Renal pelvis (tissue), 4 donors: Measurements from ENCODE around the gene TSR1. TPM values are rescaled to one million over a fixed set of nuclear protein-coding genes. Genes with fewer than 3 reads are reported as not detected.

Experiments used
- DNase-seq: peaks from one replicate; pipeline ENCODE4 v3.0.0-alpha.2; 2013
- polyA plus RNA-seq, 3 donors: library from polyadenylated mRNA; unstranded; fragments of 120-200 nt; gene quantifications; one replicate each; pipeline ENCODE4 v1.2.1, GENCODE V29; 2013; ENCODE audit not compliant: insufficient read length in 3 of 3

TSR1 gene
- polyA plus RNA-seq, 3 donors: 36.0 to 43.9 (median 39.3) TPM

- DNase-seq: no peak
These were observed 35.2 kb upstream of the TSR1 start for GRCh38 chr17:2371183-2372130.

DNA sequence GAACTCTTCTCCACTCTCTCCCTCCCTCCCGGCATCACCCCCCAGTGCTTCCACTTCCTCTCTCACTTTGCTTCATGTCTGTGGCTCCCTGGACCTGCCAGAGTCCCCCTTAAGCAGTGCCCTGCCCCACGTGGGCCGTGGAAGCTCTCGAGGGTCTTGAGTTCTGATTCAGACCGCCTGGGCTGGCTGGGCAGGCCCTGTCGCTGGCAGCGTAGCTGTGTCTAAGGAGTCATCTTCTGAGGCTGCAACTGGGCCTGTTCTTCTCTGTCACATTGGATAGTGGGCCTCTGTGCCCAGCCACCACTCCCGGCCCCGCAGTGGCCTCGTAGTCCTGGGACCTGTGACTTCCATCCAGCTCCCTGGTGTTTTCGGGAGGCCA lies 33.9 kb upstream of the TSR1 start:
- no peak for DNase-seq

DNA sequence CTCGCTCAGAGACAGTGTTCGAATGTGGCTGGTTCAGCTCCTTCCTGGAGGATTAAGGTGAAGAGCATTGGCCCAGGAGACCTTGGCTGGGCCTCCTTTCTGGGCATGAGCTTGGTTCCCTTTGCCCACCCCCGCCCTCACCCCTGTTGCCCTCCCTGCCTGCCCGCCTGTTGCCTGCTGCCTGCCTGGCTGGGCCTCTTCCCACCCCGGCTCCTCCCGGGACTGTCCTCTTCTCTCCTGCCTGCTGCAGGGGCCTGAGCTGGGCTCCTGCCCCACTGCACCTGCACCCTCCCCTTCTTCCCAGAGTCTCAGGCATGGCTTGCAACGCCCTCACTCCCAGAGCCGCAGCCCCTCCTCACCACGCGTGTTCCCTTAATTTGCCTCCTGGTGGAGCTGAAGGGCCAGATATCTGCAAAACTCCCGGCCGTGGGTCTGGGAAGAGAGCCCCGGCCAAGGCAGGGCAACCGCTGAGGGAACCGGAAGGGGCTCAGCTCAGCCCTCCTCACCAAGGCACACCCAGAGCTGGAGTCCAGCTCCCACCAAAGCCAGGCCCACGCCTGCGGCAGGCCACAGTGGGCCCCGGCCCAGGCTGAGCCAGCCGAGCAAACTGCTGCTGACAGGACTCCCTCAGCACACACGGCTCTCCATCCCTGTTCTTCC lies 33.4 kb upstream of the TSR1 start:
- no peak for DNase-seq

DNA sequence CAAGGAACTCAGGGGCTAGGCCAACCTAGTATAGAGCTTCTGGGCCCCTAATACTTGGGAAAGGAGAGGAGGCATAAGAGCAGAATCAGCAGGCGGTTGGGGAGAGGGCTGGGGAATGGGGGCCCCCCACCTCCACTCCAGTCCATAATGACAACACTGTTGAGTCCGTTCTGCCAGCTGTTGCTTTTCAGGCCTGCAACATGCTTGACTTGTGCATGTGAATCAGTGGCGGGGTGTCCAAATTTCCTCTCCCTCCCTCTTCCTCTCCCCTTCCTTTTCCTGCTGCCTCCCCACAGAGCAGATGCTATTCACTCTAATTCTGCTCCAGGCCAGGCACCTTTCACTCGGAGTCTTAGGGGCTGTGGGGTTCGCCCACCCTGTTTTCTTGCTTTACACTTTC lies 32.8 kb upstream of the TSR1 start:
- no peak for DNase-seq

- no peak for DNase-seq
These were observed 32.1 kb upstream of the TSR1 start for GRCh38 chr17:2368359-2368758.

DNA sequence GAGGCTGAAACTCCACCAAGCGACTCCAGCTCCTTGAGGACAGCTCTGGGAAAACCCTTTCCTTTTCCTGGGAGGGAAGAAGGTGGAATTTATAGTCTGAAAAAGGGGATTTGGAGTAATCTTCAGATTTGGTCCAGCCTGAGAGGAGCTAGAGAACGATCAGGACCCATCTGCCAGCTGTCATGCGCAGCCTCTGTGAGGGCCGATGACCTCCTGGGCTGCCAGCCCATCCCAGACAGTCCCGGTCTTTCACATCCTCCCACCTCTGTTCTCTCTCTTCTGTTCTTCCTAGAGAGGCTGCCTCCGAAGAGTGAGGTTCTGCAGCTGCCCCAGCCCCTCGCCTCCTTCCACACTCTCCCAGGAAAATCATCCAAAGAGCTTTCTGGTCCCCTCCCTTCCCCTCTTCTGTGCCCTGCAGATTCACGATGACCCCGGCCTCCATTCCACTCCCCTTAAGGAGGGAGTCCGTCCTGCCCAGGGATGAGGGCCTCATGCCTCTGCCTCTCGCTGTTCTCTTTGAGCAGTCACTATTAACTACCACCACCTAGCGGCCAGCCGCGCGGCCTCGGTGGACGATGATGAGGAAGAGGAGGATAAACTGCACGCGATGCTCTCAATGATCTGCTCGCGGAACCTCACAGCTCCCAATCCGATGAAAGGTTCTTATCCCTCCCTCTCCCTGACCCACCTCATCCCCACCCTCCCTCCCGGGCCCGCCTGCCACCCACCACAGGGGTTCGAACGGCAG lies 30.7 kb upstream of the TSR1 start:
- no peak for DNase-seq

DNA sequence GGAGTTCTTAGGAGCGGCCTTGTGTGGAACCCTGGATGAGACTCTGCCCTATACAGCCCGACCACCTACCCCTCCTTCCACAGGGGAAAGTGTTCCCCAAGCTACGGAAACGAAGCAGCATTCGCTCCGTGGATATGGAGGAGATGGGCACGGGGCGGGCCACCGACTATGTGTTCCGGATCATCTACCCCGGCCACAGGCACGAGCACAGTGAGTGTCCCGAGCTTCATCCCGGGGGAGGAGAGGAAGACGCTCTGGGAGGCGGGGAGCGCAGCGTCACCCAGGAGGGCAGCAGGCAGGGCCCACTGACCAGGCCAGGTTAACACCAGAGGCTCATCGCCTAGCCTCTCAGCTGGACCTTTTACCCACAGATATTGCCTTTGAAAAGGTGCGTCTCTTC lies 28.9 kb upstream of the TSR1 start:
- DNase-seq: no peak

GRCh38 chr17:2364763-2365116 lies 28.5 kb upstream of the TSR1 start:
- DNase-seq: no peak

DNA sequence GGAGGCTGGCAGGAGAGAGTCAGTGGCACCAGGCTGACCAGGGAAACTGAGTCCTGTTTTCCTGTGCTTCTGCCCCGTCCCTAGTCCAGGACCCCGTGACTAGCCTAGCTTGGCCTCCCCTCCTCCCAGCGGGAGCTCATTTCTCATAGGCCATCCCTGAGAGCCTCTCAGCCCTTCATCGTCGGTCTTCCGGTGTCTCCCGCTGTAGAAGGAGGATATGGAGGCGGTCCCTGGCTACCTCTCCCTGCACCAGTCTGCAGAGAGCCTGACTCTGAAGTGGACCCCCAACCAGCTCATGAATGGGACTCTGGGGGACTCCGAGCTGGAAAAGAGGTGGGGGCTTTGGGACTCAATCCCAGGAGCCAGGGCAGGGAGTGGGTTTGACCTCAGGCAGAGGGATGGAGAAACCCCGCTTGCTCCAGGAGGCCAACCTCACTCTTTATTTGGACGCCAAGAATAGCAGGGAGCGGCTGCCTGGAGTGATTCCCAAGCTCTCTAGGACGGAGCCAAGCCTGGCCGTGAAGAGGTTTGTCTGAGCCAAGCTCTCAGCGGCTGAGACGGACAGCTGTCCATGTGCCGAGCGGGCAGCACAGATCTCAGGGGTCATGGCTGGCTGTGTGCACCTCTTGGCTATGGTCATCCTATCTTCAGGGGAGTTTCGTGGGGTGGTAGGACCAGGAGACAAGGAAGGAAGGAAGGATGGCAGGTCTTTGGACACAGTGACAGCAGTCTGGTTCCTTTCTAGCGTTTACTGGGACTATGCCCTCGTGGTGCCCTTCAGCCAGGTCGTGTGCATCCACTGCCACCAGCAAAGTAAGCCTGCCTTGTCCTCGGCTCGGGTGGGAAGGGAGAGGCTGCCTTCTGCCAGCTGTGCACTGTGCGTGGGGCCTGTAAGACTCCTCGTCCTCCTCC lies 27.9 kb upstream of the TSR1 start:
- no peak for DNase-seq

DNA sequence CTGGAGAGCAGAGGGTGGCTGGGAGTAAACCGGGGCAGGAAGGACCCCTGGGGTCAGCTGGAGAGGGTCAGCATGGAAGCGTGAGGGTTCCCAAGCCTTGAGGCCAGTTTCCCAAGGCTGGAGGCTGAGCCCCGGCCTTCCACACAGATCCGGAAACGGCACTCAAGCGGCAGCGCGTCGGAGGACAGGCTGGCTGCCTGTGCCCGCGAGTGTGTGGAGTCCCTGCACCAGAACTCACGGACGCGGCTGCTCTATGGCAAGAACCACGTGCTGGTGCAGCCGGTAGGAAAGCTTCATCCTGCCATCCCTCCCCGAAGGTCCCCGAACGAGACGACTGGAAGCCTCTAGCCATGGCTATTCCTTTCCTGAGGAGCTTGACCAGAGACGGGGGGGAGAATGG lies 27.1 kb upstream of the TSR1 start:
- DNase-seq: no peak

DNA sequence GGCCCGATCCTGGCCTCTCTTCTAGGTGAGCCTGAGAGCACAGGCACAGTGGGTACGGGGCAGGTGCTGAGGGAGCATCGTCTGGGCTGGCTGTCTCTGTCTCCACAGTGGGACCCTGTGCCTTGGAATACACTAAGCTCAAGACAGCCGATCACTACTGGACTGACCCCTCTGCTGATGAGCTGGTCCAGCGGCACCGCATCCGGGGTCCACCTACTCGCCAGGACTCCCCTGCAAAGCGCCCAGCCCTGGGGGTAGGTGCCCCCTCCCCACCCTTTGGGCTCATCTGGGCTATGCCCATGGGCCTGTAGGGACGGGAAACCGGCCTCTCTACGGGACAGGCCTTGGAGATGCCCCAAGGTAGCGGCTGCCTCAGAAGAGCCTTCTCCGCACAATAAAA lies 26.6 kb upstream of the TSR1 start:
- no peak for DNase-seq

DNA sequence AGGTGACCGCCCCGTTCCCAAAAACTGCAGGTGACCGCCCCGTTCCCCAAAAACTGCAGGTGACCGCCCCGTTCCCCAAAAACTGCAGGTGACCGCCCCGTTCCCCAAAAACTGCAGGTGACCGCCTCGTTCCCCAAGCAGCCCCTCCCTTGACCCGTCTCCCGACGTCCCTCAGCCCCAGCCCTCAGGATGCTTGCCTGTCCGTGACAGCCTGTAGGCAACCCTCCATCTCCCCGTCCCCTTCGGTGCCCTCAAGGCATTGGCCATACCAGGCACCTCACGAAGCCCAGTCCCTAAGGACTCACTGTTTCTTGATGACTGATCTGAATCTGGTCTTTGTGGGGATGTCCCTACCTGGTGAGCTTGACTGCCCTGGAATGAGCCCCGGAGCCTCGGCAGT lies 26.2 kb upstream of the TSR1 start:
- DNase-seq: no peak

- no peak for DNase-seq
These were observed 25.8 kb upstream of the TSR1 start for GRCh38 chr17:2362016-2362415.

GRCh38 chr17:2361010-2361760 lies 24.9 kb upstream of the TSR1 start:
- no peak for DNase-seq

GRCh38 chr17:2357931-2358434 lies 21.7 kb upstream of the TSR1 start:
- DNase-seq: no peak

GRCh38 chr17:2357237-2357636 lies 21.0 kb upstream of the TSR1 start:
- DNase-seq: no peak

DNA sequence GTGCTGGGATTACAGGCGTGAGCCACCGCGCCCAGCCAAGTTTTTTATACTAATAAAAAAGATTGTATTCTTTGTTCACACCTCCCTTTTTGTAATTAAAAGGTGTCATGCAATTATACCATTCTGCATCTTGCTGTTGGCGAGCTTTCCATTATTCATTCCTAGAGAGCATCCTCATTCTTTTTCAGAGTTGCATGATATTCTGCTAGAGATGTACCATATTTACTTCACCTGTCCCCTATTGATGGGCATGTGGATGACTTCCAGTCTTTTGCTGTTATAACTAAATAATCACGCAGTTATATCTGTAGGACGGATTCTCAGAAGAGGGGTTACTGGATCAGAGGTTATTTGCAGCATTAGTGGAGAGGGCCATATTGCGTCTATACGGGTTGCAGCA lies 18.1 kb upstream of the TSR1 start:
- no peak for DNase-seq

GRCh38 chr17:2351269-2351668 lies 15.0 kb upstream of the TSR1 start:
- no peak for DNase-seq

DNA sequence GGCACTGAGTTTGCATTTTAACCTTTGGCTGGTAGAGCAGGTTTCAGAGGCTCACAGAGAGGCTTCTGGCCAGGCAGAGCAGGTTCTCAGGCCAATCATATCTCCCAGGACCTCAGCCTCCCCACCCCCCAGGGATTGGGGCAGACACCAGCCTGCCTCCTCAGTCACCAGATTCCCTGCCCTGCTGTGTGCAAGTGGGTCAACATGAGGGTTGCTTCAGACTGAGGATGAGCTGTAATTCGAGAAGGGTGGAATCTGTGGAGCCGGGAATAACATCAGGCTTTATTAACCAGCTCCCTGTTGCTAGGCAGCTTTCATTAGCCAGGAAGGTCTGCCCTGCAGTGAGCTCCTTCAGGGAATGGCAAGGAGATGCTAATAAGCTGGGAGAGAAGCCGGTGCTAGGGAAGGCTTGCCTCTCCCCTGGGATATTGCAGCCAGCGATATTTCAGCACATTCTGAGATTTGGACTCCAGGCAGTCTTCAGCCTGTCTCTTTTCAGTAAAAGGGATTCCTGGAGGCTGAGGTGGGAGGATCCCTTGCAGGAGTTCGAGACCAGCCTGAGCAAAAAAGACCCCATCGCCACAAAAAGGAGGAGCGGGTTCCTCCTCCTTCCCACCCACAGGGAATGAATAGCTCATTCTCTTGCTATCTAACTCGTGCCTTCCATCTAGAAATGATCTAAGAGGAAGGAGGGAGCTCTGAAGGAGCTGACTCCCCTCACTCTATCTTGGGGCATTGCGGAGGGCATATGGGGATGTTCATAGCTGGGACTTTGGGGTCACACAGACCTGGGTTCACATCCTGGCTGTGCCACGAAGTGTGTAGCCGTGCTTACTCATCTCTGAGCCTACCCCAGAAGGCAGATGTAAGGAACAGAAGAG lies 11.8 kb upstream of the TSR1 start:
- DNase-seq: peak; percentile 80

- no peak for DNase-seq
These were observed 10.2 kb upstream of the TSR1 start for GRCh38 chr17:2346475-2346874.
